ENCODE measurements around the gene MYMX. TPM values are rescaled to one million over a fixed set of nuclear protein-coding genes. Genes with fewer than 3 reads are reported as not detected.

MYMX gene
- total and polyA plus RNA-seq, 2 donors from 2014 or later, result 1.1 to 2.2 TPM

- no peaks in the 10 kb centered on the region for H3K27me3 ChIP-seq (ENCODE audit: control insufficient read depth, insufficient read depth, low read length)
- H3K27ac ChIP-seq (ENCODE audit: low read depth in 2 of 2, low read length in 2 of 2), result peak within 1 kb of the TSS; percentile 63 to 74
- no peaks in the 10 kb centered on the region for H3K9me3 ChIP-seq (ENCODE audit: control insufficient read depth in 2 of 3, insufficient read depth in 1 of 3, low read length in 3 of 3)
- no peaks in the 10 kb centered on the region for H3K36me3 ChIP-seq (ENCODE audit: control insufficient read depth in 2 of 3, insufficient read depth in 3 of 3, low read length in 3 of 3)
- TF ChIP-seq, protein P1, sequence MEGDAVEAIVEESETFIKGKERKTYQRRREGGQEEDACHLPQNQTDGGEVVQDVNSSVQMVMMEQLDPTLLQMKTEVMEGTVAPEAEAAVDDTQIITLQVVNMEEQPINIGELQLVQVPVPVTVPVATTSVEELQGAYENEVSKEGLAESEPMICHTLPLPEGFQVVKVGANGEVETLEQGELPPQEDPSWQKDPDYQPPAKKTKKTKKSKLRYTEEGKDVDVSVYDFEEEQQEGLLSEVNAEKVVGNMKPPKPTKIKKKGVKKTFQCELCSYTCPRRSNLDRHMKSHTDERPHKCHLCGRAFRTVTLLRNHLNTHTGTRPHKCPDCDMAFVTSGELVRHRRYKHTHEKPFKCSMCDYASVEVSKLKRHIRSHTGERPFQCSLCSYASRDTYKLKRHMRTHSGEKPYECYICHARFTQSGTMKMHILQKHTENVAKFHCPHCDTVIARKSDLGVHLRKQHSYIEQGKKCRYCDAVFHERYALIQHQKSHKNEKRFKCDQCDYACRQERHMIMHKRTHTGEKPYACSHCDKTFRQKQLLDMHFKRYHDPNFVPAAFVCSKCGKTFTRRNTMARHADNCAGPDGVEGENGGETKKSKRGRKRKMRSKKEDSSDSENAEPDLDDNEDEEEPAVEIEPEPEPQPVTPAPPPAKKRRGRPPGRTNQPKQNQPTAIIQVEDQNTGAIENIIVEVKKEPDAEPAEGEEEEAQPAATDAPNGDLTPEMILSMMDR (IDR thresholded peaks at IDR 0.05; ENCODE audit: borderline replicate concordance, extremely low read depth, insufficient read depth), result no peak
- intact Hi-C loops (cut with DNase I), result no loop called here
- peak within 1 kb of the TSS; percentile 36 to 44 (median 43) for H3K4me3 ChIP-seq (ENCODE audit: low read length in 3 of 3)
- peak within 1 kb of the TSS in 2 of 3 donors; percentile 51 to 55 for H3K9ac ChIP-seq (ENCODE audit: low read length in 3 of 3)
- H3K4me1 ChIP-seq (ENCODE audit: control insufficient read depth in 2 of 3, insufficient read depth in 2 of 3, low read depth in 1 of 3, low read length in 3 of 3), result peaks cover 0 to 30% (median 15%) of the 10 kb centered on the region in 3 donors
- no peak for FAIRE-seq
- peak; percentile 82 to 93 (median 85) for DNase-seq
Measured at GRCh38 chr6:44223319-44224028, 6.7 kb downstream of the MYMX start, which contains the start of gene SLC29A1. SLC29A1 (plus strand) TSS chr6:44223595; CDS start chr6:44227314, 3,719 bp downstream.

- intact Hi-C loops (cut with DNase I), result no loop called here
- Histone ChIP-seq H3K4me1 (ENCODE audit: control insufficient read depth in 2 of 3, insufficient read depth in 2 of 3, low read depth in 1 of 3, low read length in 3 of 3) (peaks cover 0 to 29% (median 15%) of the 10 kb centered on the region in 3 donors), H3K36me3 (ENCODE audit: control insufficient read depth in 2 of 3, insufficient read depth in 3 of 3, low read length in 3 of 3) (no peaks in the 10 kb centered on the region), H3K27ac (ENCODE audit: low read depth in 2 of 2, low read length in 2 of 2) (no peak overlapping the region), H3K27me3 (ENCODE audit: control insufficient read depth, insufficient read depth, low read length) (no peaks in the 10 kb centered on the region), H3K9ac (ENCODE audit: low read length in 3 of 3) (peak overlapping the region in 1 of 3 donors; percentile 7), H3K4me3 (ENCODE audit: low read length in 3 of 3) (peak overlapping the region; percentile 36 to 44 (median 43)), H3K9me3 (ENCODE audit: control insufficient read depth in 2 of 3, insufficient read depth in 1 of 3, low read length in 3 of 3) (no peaks in the 10 kb centered on the region)
- TF ChIP-seq, protein P1 (IDR thresholded peaks at IDR 0.05; ENCODE audit: borderline replicate concordance, extremely low read depth, insufficient read depth), result no peak
- FAIRE-seq, result no peak
- DNase-seq, result peak in 3 of 5 donors; percentile 59 to 70 (median 63)
Measured at GRCh38 chr6:44224029-44224964, 7.6 kb downstream of the MYMX start.

- DNase-seq (no peak), FAIRE-seq (no peak)
- H3K9ac ChIP-seq (ENCODE audit: low read length in 3 of 3), result no peak overlapping the region
- TF ChIP-seq, protein P1 (IDR thresholded peaks at IDR 0.05; ENCODE audit: borderline replicate concordance, extremely low read depth, insufficient read depth), result no peak
- no peaks in the 10 kb centered on the region for H3K9me3 ChIP-seq (ENCODE audit: control insufficient read depth in 2 of 3, insufficient read depth in 1 of 3, low read length in 3 of 3)
- intact Hi-C loops (cut with DNase I), result no loop called here
- no peak overlapping the region for H3K27ac ChIP-seq (ENCODE audit: low read depth in 2 of 2, low read length in 2 of 2)
- no peak overlapping the region for H3K4me3 ChIP-seq (ENCODE audit: low read length in 3 of 3)
- peaks cover 0 to 29% (median 15%) of the 10 kb centered on the region in 3 donors for H3K4me1 ChIP-seq (ENCODE audit: control insufficient read depth in 2 of 3, insufficient read depth in 2 of 3, low read depth in 1 of 3, low read length in 3 of 3)
- no peaks in the 10 kb centered on the region for H3K27me3 ChIP-seq (ENCODE audit: control insufficient read depth, insufficient read depth, low read length)
- H3K36me3 ChIP-seq (ENCODE audit: control insufficient read depth in 2 of 3, insufficient read depth in 3 of 3, low read length in 3 of 3), result no peaks in the 10 kb centered on the region
Measured at GRCh38 chr6:44224965-44225305, 8.2 kb downstream of the MYMX start.

Measured in kidney (tissue), 14 donors.